SIG-M5 treated with dmso at 0.1 percent for 504 hours (cell line): ENCODE data around the gene MYO18B.

Experiments used
- DNase-seq: peaks from one replicate; lab custom pipeline; 2025; ENCODE audit not compliant: unreplicated experiment; lab: John Stamatoyannopoulos, UW

MYO18B gene

GRCh38 chr22:25748140-25748539 lies 6.2 kb downstream of the MYO18B start:
- peak; percentile 2 for DNase-seq

- no peak for DNase-seq
These were observed 6.7 kb downstream of the MYO18B start for GRCh38 chr22:25748704-25749103.

- DNase-seq, result no peak
These were observed 7.6 kb downstream of the MYO18B start for GRCh38 chr22:25749420-25750169.

- DNase-seq, result no peak
These were observed 8.7 kb downstream of the MYO18B start for GRCh38 chr22:25750569-25751173.

GRCh38 chr22:25751174-25751581 lies 9.2 kb downstream of the MYO18B start:
- DNase-seq, result no peak

- no peak for DNase-seq
These were observed 10.7 kb downstream of the MYO18B start for GRCh38 chr22:25752615-25753214.

- DNase-seq, result no peak
These were observed 11.3 kb downstream of the MYO18B start for GRCh38 chr22:25753252-25753651.

- DNase-seq, result no peak
These were observed 12.7 kb downstream of the MYO18B start for GRCh38 chr22:25754527-25755202.

GRCh38 chr22:25757686-25758085 lies 15.7 kb downstream of the MYO18B start:
- no peak for DNase-seq

- DNase-seq, result no peak
These were observed 16.3 kb downstream of the MYO18B start for GRCh38 chr22:25758316-25758715.

- peak; percentile 73 for DNase-seq
These were observed 17.8 kb downstream of the MYO18B start for GRCh38 chr22:25759825-25760231.

GRCh38 chr22:25760294-25760693 lies 18.3 kb downstream of the MYO18B start:
- no peak for DNase-seq

GRCh38 chr22:25760848-25761595 lies 19.0 kb downstream of the MYO18B start:
- no peak for DNase-seq

- DNase-seq, result no peak
These were observed 20.2 kb downstream of the MYO18B start for GRCh38 chr22:25762147-25762546.

- no peak for DNase-seq
These were observed 21.3 kb downstream of the MYO18B start for GRCh38 chr22:25763239-25763777.

GRCh38 chr22:25764270-25765015 lies 22.5 kb downstream of the MYO18B start:
- no peak for DNase-seq

- no peak for DNase-seq
These were observed 23.0 kb downstream of the MYO18B start for GRCh38 chr22:25765016-25765367.

- DNase-seq, result no peak
These were observed 23.8 kb downstream of the MYO18B start for GRCh38 chr22:25765801-25766200.

- no peak for DNase-seq
These were observed 24.4 kb downstream of the MYO18B start for GRCh38 chr22:25766418-25766817.

- no peak for DNase-seq
These were observed 28.3 kb downstream of the MYO18B start for GRCh38 chr22:25770333-25770732.
